GM18511 (cell line): ENCODE results near the gene RAMP2.
"Not testable (repeated sequence)": the region's sequence is repeated elsewhere in the genome, so short reads cannot be mapped to it uniquely, and the experiment has no call there.

Experiments
- ATAC-seq: cut with Tn5 transposase; IDR thresholded peaks from one replicate; pipeline ENCODE4 v1.9.1; 2021; ENCODE audit warnings: mild to moderate bottlenecking, moderate library complexity; ENCODE audit not compliant: unreplicated experiment

RAMP2 gene

GRCh38 chr17:42760652-42761581 lies at the start of gene RAMP2:
RAMP2 (plus strand) TSS chr17:42761227; CDS start chr17:42761262, 35 bp downstream.
- no peak for ATAC-seq

GRCh38 chr17:42720996-42721583 lies 39.9 kb upstream of the RAMP2 start:
- no peak for ATAC-seq

- no peak for ATAC-seq
Measured at GRCh38 chr17:42723636-42724035, 37.4 kb upstream of the RAMP2 start.

- ATAC-seq = no peak
Measured at GRCh38 chr17:42725143-42725542, 35.9 kb upstream of the RAMP2 start.

- no peak for ATAC-seq
Measured at GRCh38 chr17:42740699-42741098, 20.3 kb upstream of the RAMP2 start.

GRCh38 chr17:42742916-42743315 lies 18.1 kb upstream of the RAMP2 start:
- not testable (repeated sequence) for ATAC-seq

GRCh38 chr17:42743595-42744282 lies 17.3 kb upstream of the RAMP2 start:
- no peak for ATAC-seq

- peak; percentile 60 for ATAC-seq
Measured at GRCh38 chr17:42744283-42744805, 16.7 kb upstream of the RAMP2 start.

- peak; percentile 82 for ATAC-seq
Measured at GRCh38 chr17:42744806-42745617, 16.0 kb upstream of the RAMP2 start, which contains the start of gene EZH1. EZH1 (minus strand) TSS chr17:42745040; CDS start chr17:42728941, 16,099 bp downstream.

- no peak for ATAC-seq
Measured at GRCh38 chr17:42748202-42748907, 12.7 kb upstream of the RAMP2 start.

- no peak for ATAC-seq
Measured at GRCh38 chr17:42748908-42749798, 11.9 kb upstream of the RAMP2 start.

- no peak for ATAC-seq
Measured at GRCh38 chr17:42750739-42751344, 10.2 kb upstream of the RAMP2 start.

GRCh38 chr17:42751628-42752027 lies 9.4 kb upstream of the RAMP2 start:
- no peak for ATAC-seq

GRCh38 chr17:42754782-42755181 lies 6.2 kb upstream of the RAMP2 start:
- no peak for ATAC-seq

GRCh38 chr17:42759982-42760651 lies 910 bp upstream of the RAMP2 start:
- ATAC-seq = peak; percentile 55

- ATAC-seq = no peak
Measured at GRCh38 chr17:42761638-42762037, 611 bp downstream of the RAMP2 start.

- ATAC-seq = no peak
Measured at GRCh38 chr17:42766124-42766523, 5.1 kb downstream of the RAMP2 start.

- no peak for ATAC-seq
Measured at GRCh38 chr17:42767512-42767911, 6.5 kb downstream of the RAMP2 start.
